COR-L47 (cell line): Measurements from ENCODE around the gene BLOC1S6.
"Not testable (repeated sequence)": the region's sequence is repeated elsewhere in the genome, so short reads cannot be mapped to it uniquely, and the experiment has no call there.

ENCODE experiments used
- DNase-seq: peaks from one replicate; lab custom pipeline; 2025; lab: John Stamatoyannopoulos, UW

Gene BLOC1S6

DNA sequence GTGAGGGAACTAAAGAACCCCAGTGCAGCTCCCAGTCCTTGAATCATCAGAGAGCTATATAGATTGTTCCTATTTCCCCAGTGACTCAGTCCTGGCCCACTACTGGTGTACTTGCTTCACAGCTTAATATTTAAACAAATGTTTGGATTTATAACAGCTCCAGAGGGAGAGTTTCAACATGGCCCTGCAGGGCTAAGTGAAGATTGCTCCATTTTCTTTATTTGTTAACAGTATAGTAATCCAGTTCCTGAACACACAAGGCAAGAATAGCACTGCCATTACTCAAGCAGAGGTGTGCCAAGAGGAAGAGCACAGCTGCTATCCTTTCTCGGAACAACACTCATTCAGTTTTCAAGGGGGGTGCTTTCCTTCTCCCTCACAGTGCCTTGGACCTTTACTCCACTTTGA is 54.2 kb downstream of the BLOC1S6 start:
- DNase-seq: no peak

DNA sequence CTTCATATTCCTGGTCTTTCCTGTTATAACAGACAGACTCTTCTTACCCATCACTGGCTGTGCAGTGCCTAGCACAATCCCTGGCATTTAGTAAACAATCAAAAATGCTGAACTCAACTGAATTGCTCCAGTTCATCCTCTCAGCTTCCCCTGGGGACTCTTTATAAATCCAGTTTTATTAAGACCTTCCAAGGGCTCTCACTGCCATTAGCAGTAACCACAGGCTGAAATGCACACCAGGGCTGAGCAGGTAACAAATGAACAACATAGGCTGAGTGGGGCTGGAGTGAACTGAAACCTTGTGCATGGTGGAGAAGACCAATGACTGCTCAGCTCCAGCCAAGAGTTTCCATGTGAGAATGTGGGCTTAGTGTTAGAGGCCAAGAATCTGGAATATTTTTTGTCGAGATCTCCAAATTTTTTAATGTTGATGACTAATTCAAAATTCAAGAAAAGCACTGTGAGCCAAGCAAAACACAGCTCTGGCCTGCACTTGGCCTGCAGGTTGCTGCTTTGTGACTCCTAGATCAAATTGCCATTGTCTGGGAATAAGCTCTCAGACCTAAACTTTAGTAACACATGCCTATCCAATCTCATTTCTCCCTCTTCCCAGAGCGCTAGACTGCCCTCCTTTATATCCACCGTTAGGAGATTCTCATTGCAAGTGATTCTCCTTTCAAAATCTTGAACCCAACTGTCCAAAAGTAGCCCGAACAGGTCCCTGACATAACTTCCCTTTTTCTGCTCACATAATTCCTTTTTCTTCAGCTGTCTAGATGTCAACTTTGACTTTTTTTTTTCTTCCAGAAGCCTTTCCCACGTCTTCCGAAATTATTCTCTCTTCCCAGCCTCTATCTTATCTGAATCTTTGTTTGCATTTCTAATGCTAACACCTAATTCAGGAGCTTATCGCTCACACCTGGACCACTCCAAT is 55.1 kb downstream of the BLOC1S6 start:
- no peak for DNase-seq

DNA sequence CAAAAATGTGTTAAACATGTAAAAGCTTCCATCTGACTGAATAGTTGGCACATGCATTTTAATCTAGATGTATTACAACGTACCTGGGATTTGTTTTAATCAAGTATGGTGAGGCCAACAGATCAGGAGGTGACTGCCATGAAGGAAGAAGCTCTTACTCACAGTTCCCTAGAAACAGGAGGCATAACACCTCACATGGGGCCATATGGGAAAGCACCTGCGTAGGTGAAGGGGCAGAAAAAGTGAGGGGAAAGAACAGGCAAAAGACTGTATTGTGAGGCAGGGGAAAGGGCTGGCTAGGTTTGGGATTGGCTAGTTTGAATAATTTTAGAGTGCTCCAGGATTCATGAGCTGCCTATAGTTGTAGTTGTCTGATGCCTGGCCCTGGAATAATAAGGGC is 57.3 kb downstream of the BLOC1S6 start:
- DNase-seq: no peak

DNA sequence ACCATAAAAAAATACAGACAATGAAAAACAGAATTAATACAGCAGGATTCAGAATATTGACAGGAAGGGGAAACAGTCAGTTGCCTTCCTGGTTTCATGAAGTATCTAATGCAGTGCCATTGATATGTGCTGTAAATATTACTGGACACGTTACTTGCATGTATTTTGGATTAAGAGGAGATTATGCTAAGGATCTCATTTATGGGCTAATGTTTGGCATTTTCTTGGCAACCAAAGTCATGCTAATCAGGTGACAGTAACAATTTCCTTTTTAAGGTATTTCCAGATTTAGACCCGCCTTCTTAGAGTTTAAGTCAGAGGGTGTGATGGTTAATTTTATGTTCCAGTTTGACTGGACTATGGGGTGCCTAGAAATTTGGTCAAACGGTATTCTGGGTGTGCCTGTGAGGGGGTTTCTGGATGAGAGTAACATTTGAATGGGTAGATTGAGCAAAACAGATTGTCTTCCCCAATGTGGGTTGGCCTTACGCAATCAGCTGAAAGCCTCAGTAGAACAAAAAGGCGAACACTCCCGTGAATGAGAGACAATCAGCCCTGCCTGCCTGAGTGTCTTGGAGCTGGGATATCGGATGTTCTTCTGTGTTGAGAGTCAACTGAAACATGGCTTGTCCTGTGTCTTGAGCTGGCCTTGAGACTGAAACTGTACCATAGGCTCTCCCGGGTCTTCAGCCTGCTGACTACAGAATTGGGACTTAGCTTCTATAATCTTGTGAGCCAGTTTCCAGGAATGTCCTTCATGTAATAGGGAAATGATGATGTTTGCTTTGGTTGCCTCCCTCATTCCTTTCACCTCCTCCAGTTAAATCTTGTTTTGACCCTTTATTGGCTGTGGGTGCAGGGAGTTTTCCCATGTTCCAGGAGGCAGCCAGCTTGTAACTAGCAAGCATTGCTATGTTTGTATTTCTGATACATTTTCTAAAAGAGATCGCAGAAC is 58.1 kb downstream of the BLOC1S6 start:
- DNase-seq: no peak

DNA sequence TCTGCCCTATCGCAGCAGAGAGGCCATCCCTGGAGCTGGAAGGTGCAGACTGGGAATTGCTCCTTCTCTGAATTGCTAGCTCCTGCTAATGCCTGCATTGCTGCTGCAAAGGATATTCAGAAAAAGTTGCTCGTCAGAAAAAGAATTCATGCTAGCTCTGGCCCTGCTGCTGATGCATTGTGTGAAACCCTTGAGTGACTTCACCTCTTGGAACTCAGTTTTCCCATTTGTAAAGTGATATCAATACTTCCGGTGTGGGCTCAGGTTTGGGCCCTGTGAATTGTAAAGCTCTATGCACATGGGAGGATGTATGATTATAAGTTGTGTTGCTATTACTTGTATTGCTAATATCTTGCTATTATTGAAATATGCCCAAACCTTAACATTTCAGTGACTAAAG is 59.0 kb downstream of the BLOC1S6 start:
- no peak for DNase-seq

DNA sequence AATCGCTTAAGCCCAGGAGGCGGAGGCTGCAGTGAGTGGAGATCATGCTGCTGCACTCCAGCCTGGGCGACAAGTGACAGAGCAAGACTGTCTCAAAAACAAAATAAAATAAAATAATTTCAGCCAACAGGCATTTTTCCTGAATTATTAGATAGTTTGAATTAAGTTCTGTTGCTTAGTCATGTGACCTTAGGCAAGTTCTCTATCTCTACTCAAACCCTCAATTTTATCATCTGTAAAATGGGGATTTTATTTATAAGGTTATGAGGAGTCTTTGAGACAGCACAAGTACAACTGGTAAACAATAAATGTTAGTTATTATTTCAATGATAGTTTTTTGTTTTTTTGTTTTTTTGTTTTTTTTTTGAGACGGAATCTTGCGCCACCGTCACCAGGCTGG is 60.6 kb downstream of the BLOC1S6 start:
- DNase-seq: no peak

DNA sequence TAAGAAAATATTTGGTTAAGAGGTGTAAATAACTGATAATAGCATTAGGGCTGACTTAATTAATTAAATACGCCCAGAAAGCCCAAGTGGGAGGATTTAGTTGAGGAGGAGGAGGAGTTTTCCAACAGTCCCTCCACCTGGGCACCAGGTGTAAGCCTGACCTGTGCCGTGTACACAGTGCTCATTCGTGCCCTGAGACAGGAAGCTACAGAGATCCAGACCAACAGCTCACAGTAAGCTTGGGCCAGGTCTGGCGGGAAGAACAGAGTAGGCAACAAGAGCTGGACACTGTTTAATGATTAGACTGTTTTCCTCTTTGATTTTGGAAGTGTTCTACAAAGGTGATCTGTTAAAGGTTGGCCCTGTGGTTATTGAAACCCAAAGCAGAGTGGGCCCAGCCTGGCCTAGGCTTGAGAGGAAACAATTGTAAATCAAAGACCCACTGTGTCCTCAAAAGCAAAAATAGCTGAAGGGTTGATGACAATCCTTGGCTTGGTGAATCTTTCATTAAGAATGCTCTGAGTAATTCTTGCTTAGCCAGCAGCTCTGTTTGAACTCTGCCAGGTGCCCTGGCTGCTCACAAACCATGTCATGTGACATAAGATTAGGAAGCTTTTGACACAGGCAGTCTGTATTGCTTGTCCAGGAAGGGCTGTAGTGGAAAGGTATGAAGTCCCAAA is 61.5 kb downstream of the BLOC1S6 start:
- no peak for DNase-seq

DNA sequence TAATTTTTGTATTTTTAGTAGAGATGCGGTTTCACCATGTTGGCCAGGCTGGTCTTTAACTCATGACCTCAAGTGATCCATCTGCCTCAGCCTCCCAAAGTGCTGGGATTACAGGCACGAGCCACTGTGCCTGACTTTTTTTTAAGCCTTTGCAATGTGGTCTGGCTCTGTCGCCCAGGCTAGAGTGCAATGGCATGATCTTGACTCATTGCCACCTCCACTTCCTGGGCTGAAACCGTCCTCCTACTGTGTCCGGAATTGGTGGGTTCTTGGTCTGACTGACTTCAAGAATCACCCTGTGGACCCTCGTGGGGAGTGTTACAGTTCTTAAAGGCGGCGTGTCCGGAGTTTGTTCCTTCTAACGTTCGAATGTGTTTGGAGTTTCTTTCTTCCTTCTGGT is 62.8 kb downstream of the BLOC1S6 start:
- DNase-seq: not testable (repeated sequence)

DNA sequence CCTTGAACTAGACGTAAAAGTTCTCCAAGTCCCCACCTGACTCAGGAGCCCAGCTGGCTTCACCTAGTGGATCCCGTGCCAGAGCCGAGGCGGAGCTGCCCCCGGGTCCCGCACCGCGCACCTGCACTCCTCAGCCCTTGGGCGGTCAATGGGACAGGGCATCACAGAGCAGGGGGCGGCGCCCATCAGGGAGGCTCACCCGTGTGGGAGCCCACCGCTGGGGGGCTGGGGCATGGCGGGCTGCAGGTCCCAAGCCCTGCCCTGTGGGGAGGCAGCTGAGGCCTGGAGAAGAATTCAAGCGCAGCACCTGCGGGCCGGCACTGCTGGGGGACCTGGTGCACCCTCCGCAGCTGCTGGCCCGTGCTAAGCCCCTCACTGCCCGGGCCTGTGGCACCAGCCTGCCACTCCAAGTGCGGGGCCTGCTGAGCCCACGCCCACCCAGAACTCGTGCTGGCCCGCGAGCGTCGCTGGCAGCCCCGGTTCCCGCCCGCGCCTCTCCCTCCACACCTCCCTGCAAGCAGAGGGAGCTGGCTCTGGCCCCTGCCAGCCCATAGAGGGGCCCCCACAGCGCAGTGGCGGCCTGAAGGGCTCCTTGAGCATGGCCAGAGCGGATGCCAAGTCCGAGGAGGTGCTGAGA is 63.8 kb downstream of the BLOC1S6 start:
- no peak for DNase-seq

DNA sequence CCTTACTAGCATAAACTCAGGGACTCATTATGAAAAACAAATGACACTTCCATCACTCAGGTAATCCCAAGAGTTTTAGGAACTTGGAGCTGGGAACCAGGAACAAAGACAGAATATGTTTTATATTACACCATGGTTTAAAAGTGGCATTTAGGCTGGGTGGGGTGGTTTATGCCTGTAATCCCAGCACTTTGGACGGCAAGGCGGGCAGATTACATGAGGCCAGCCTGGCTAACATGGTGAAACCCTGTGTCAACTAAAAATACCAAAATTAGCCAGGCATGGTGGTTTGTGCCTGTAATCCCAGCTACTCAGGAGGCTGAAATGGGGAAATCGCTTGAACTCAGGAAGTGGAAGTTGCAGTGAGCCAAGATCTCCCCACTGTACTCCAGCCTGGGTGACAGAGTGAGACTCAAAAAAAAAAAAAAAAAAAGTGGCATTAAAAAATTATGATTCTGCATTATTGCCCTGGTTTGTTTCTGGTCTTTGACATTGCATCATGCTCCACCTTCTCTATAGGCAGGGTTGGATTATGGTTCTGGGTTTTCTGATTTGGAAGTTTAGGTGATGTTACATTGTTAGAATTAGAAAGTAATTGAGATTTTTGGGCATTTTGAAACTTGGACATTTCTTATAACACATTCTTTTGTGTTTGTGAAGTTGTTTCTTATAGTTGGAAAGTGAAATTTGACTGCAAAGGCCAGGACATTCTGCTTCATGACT is 66.7 kb downstream of the BLOC1S6 start:
- no peak for DNase-seq

DNA sequence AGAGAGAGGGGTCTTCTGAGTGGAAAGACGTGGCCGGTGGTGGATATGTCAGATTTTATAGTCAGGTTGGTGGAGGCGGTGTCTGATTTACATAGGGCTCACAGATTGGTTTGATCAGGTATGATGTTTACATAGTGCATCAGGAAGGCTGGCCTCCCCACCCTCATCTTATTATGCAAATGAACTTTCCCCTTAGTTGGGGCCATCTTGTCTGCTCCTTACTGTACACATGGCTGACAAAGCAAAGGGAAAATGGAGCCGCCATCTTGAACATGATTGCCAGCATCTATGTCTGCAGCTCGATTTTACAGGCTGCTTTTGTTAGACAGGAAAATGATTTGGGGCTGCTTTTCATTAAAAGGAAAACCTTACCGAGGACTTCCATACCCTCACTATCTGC is 67.6 kb downstream of the BLOC1S6 start:
- DNase-seq: no peak

DNA sequence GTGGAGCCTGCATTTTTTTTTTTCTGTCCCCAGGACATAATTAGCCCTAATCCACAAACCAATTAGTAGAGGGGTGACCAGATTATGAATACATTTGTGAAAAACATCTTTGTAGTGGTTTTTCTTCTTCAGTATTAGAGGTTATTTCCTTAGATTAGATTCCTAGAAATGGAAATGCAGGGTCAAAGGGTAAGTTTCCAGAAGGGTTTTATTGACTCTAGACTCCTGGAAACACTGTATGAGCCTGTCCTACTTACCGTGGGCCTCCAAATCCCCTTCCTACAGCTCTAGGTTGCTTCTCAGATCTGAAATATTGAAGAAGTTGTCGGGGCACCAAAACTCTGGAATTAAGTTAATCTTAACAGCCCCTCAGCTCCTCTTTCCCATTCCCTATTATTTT is 70.1 kb downstream of the BLOC1S6 start:
- no peak for DNase-seq

DNA sequence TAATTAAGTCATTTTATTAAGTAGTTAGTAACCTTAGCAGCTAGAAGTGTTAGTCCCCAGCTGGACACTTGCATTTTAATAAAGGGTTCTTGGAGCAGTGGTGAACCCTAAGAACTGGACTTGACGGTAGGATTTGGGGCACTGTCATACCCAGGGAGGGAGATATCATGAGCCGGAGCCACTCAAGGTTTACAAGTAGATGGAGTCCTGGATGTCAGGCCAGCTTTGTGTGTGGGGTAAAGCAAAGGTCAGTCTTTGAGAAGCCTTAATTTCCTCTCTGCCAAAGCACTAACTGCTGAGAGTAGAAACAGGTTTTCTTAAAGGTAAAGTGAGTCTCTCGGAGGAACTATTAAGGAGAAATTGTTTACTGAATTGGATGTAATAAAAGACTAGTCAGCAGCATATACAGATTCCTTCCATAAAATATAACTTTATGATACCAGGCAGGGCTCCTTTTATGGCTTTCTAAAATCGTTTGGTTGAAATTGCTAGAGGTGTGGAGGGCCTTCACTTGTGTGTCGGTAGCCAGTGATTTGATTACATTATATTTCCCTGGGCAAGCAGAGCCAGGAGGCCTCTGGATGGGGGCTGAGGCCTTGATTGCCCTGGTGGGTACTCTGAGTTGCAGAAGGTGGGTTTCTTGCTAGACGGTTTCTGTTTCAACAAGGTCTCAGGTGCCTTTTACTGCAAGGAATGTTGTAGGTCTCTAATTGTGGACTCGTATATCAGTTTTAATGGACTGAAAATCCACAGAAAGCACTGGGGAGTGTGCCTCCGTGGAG is 70.8 kb downstream of the BLOC1S6 start:
- no peak for DNase-seq
